Cortex of kidney (tissue), 1 donor: Measurements from ENCODE around the gene ADD1.

Experiments
- DNase-seq: peaks from one replicate; lab custom pipeline; 2025; lab: John Stamatoyannopoulos, UW

Gene ADD1

DNA sequence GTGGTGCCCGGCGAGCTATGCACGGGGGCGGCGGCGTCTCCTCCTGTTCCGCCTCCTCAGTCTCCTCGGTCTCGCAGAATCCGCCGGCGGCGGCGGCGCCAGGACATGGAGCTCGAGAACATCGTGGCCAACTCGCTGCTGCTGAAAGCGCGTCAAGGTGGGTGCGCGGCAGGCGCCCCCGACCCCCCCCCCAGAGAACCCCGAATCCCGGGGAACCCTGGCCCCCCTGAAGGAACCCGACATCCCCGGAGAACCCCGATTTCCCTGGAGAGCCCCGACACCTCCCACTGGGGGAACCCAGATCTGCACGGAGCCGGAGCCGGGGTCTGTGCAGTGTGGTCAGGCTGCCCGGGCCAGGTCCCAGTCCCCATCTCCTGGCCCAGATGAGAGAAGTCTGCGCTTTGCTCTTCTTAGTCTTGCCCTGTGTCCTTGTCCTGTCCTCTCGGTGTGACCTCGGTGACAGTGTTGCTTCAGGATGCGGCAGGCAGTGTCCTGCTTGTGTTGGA lies 120.4 kb downstream of the ADD1 start:
- no peak for DNase-seq

DNA sequence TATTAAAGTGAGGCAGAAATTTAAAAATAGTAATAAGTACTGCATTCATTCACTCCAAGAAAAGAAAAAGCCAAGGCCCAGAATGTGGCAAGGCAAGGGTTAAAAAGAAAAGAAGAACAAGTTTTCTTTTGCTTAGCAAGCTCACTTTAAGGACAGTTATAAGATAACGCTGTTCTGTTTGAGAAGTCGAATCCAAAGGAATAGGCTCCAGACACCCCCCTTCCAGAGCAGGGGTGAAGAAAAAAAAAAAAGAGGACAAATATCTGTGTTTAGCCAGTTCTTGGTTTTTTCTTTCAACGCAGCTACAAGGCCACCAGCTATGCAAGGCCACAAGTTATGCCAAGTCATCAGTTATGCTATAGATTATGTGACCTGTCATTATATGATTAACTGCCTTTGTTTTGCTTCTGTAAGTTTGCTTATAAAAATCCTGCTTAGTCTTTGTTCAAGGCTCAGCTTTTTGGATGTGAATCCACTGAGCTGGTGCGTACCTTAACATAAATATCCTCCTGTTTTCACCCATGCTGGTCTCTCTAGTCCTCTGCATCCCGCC lies 121.1 kb downstream of the ADD1 start:
- no peak for DNase-seq

DNA sequence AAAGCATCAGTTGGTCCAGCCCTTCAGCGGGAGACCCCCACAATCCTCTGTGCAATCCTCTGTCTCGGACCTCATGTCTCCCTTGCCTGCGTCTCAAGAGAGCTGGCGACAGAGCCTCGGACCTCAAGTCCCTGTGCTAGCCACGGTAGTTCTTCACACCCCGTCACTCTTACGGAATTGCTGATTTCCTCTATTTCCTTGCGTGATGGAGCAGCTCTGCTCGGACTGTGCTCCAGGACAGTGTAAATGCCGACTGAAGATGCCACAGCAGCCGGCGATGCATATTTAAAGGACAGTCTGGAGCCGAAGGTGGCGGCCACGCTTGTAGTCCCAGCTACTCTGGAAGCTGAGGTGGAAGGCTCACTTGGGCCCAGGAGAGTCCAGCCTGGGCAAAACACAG lies 121.6 kb downstream of the ADD1 start:
- DNase-seq, result no peak

DNA sequence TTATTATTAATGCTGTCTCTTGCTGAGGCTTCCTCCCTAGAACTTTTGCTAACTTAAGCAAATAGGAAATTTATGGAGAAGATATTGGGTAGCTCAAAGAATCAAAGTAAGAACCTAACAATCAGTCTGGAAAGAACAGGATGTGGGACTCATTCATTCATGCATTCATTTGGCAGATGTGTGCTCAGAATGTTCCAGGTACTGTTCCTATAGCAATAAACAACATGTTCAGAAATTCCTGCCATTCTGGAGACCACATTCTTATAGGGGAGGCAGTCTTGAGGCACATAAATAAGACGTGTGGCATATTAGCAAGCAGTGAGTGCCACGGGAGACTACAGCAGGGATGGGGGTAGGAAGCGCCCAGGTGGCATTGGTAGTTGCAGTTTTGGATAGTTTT lies 124.7 kb downstream of the ADD1 start:
- no peak for DNase-seq

DNA sequence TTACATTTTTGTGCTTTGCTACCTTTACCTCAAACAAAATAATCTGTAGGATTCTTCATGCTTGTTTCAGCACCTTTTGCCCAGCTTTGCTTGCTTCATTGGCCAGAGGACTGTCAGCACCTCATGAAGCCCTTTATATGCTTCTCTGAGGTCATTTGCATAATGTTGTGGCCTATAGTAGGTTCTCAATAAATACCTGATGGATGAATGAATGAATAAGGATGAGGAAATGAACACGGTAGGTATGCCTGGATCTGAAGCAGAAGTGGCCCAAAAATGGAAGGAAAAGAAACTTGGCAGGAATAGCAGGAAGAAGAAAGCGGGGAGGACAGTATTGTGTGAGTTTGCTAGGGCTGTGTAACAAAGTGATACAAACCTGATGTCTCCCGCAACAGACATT lies 127.6 kb downstream of the ADD1 start:
- DNase-seq, result no peak

DNA sequence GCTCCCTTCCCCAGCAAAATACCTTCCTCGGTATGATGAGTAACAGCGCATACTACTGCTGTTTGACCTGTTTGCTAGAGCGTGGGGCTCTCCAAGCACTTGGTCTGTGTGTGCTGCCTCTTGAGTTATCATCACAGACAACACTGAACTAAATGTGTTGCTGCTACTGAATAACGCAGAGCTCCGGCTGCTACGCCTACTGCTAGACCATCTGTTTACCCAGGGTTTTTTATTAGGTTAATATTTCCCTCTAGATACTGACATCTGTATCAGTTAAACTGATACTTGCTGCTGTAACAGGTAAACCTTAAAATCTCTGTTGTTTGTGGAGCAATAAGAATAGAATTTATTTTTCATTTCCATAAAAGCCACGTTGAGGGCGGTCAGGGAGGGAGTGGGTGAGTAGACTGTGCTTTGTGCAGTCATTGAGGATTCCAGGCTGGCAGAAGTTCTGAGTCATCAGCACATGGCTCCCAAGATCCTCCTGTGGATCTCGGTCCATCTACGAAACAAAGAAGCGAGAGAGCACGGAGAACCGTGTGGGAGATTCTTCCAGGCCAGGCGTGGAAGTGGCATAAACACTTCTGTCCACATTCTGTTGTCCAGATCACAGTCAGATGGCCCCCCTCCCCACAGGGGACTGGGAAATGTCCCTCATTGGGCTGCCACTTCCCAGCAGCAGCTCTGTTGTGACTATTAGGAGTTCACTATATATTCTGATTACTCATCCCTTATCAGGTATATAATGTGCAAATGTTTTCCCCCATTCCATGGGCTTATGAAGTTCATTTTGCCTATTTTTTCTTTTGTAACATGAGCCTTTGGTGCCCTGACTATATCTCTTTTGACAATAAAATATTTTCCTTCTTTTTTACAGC lies 133.8 kb downstream of the ADD1 start:
- no peak for DNase-seq
